GM19397 (cell line): ENCODE data around the gene SHKBP1.
"Not testable (repeated sequence)": the region's sequence is repeated elsewhere in the genome, so short reads cannot be mapped to it uniquely, and the experiment has no call there.

Experiments used
- ATAC-seq: cut with Tn5 transposase; IDR thresholded peaks from one replicate; pipeline ENCODE4 v1.9.1; 2021; ENCODE audit warnings: mild to moderate bottlenecking, moderate library complexity; ENCODE audit not compliant: unreplicated experiment

The SHKBP1 gene

GRCh38 chr19:40576585-40577451 lies at the start of gene SHKBP1:
Gene SHKBP1 (plus strand): TSS chr19:40576873. CDS start chr19:40576900, 27 bp downstream.
- ATAC-seq: peak; percentile 93

DNA sequence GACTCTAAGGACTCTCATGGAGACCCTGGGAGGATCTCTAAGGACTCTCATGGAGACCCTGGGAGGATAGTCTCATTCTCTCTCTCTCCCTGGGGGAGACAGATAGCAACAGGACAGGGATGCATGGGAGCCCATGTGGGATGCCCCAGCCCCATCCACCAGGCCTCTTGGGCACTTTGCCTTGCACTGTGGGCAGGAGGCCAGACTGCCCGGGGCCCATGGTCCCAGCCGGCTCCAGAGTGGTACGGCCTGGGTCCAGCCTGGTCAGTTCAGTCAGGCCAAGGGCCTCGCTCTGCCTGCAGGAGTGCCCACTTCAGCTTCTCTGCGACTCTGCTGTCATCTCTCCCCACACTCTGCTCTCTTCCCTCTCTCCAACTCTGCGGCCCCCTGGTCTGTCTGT lies 48.6 kb upstream of the SHKBP1 start:
- no peak for ATAC-seq

DNA sequence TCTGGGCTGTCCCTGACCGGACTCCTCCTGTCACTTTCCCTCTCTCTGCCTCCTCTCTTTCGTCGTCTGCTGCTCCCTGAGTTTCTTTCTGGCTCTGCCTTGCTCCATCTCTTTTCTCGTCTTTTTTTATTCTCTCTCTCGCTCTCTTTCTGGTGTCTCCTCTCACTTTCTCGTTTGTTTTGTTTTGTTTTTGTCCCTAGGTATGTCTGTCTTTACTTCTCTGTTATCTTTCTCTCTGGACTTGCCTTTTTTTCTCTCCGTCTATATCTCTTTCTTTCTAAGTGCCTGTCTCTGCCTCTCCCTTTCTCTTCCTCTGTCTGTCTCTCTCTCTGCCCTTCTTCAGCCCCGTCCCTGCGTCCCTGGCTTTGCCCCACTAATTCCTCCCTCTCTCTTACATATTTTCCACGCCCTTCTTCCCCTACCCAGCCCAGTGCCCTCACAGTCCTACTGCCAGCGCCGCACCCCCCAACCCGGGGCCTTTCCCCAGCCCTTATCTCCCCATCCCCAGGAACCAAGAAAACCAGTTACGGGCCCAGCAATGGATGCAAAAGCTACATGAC lies 48.1 kb upstream of the SHKBP1 start:
- no peak for ATAC-seq

- ATAC-seq: no peak
Measured at GRCh38 chr19:40529093-40529954, 47.3 kb upstream of the SHKBP1 start.

GRCh38 chr19:40530091-40530901 lies 46.4 kb upstream of the SHKBP1 start:
- ATAC-seq: no peak

DNA sequence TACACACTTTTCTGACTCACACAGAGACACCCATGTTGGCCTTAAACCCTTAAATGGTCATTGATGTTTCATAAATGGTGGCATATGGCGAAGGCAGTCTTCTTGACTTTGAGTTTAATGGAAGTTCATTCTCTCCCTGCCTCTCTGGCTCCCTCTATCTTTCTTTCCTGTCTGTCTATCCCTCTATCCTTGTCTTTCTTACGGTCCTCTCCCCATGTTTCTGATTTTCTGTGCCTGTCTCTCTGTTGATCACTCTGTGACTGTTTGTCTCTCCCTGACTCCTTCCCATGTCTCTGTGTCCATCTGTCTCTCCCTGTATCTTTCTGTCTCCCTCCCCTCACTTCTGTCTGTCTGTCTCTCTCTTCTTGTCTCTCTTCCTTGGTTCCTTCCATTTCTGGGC lies 43.2 kb upstream of the SHKBP1 start:
- ATAC-seq: no peak

- no peak for ATAC-seq
Measured at GRCh38 chr19:40534148-40534547, 42.5 kb upstream of the SHKBP1 start.

GRCh38 chr19:40539070-40539469 lies 37.6 kb upstream of the SHKBP1 start:
- no peak for ATAC-seq

DNA sequence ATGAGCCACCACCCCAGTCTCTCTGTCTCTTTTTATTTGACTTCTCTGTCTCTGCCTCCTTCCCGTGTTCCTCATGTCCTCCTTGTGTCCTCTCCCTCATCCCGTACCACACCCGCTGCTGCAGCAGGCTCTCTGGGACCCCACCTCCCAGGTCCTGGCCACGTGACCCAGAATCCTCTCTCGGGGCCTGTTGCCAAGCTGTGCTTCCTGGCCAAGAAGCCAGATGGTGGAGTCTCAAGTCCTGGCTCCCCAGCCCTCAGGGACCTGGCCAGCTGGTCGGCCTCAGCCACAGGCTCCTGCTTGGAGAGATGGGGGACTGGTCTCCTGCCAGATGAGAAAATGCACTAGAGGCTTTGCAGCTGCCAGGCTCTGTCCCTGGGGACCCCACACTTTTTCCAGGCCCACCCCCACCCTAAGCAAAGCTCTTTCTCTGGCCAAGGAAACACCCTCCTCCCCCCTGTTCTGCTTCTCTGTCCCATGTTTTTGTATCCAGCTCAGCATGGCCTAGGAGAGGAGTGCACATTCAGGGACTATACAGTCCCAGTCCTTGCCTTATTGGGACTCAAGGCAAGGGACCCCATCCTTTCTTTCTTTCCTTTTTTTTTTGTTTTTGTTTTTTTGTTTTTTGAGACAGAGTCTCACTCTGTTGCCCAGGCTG lies 34.3 kb upstream of the SHKBP1 start:
- ATAC-seq: no peak

DNA sequence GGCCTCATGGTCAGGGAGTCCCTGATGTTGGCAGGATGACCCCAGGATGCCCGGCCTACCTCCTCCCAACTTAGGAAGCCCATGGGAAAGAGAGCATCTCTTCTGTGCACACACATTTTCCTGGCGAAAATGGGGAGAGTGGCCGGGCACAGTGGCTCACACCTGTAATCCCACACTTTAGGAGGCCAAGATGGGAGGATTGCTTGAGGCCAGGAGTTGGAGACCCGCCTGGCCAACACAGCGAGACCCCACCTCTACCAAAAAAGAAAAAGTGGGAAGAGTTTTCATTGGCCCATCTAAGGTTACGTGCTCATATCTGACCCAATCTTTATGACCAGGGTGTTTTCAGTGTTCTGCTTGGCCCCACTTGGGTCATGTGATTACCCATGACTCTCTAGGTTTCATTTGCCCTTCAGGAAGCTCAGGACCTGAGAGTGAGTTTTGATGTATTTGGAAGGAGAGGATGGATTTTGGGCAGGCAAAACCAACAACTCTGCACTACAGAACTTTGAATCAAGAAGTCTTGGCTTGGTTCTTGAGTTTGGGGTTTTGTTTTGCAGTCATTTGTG lies 33.6 kb upstream of the SHKBP1 start:
- no peak for ATAC-seq

DNA sequence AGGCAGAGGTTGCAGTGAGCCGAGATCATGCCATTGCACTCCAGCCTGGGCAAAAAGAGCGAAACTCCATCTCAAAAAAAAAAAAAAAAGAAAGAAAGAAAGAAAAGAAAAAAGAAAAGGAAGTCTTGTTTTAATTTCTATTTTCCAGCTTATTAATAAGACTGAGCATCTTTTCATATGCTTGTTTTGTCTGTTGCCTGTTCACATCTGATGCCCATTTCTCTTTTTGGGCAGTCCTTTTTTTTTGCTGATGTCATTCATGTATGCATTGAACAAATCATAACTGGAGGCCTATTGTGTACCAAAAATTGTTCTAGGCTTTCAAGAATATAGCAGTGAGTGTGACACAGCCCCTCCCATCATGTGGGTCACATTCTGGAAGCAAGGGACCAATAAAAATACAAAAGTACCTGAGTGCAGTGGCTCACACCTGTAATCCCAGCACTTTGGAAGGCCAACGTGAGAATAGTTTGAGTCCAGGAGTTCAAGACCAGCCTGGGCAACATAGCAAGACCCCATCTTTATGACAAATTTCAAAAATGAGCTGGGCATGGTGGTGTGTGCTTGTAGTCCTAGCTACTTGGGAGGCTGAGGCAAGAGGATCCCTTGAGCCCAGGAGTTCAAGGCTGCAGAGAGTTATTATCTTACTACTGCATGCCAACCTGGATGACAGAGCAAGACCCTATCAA lies 30.4 kb upstream of the SHKBP1 start:
- not testable (repeated sequence) for ATAC-seq

DNA sequence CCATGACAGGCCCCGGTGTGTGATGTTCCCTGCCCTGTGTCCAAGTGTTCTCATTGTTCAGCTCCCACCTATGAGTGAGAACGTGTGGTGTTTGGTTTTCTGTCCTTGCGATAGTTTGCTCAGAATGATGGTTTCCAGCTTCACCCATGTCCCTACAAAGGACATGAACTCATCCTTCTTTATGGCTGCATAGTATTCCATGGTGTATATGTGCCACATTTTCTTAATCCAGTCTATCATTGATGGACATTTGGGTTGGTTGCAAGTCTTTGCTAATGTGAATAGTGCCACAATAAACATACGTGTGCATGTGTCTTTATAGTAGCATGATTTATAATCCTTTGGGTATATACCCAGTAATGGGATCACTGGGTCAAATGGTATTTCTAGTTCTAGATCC lies 29.5 kb upstream of the SHKBP1 start:
- not testable (repeated sequence) for ATAC-seq

DNA sequence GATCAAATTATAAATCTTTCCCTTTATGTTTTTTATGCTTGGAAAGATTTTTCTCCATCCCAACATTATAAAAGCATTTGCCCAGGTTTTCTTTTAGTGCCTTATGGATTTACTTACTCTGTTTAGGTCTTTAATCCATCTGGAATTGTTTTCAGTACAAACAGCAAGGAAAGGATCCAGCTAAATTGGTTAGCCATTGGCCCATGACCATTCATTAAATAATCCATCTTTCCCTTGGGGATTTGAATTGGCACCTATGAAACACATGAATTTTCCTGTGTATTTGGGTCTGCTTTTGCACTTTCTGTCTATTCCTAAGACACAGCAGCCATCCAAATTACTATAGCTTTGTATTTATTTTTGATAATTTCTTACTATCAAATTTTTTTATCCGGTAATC lies 28.8 kb upstream of the SHKBP1 start:
- no peak for ATAC-seq

DNA sequence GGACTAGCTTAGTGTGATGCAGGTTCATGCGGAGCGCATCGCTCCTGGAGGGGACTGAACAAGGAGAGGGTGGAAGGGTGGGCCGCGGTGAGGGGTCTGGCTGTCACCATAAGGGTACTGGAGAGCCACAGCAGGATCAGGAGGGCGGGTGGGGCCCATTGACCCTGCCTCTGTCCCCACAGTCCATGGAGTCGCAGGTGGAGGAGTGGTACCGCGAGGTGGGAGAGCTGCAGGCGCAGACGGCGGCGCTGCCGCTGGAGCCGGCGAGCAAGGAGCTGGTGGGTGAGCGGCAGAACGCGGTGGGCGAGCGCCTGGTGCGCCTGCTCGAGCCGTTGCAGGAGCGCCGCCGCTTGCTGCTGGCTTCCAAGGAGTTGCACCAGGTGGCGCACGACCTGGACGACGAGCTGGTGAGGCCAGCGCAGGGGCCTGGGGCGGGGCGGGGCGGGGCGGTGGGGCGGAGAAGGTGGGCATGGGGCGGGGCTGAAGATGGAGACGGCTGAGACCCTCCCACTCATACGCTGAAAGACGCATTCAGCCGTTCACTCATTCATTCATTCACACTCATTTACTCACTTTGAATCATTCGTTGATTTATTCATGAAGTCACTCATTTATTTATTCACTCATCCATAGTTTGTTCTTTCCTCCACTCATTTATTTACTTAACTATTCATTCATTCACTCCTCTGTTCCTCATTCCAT lies 27.5 kb upstream of the SHKBP1 start:
- ATAC-seq: no peak

DNA sequence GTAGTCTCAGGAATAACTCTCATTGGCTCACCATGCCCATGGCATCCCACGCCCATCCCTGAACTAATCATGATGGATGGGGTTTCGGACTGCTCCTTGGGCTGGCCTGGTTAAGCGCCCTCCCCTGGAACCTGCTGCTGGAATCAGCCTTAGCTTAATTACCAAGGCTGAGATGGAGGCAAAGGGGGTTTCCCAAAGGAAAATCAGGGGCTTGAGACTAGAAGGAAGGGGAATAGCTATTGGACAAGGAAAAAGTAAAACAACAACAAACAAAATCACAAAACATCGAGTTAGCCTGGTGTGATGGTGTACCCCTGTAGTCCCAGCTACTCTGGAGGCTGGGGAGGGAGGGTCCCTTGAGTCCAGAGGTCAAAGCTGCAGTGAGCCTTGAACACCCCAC lies 25.7 kb upstream of the SHKBP1 start:
- no peak for ATAC-seq

DNA sequence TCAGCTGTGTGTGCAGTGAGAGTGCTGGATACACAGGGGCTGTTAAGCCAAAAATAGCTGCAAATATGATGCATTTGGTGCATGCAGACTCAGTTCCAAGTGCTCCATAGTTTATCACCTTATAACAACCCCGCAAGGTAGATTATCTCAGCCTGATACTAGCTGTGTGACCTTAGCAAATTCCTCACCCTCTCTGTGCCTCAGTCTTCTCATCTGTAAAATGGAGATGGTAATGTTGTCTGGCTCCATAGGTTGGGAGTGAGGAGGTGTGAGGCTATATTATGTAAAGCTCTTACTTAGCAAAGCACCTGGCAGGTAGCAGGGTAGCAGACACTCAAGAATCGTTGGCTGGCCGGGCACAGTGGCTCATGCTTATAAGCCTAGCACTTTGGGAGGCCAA lies 23.8 kb upstream of the SHKBP1 start:
- ATAC-seq: no peak

- ATAC-seq: no peak
Measured at GRCh38 chr19:40553885-40554857, 22.5 kb upstream of the SHKBP1 start.
